ENCODE data around the gene ACHE. TPM values are rescaled to one million over a fixed set of nuclear protein-coding genes. Genes with fewer than 3 reads are reported as not detected.

The ACHE gene
- total and polyA plus RNA-seq, 2 experiments from 2014 or later = not detected

- WGBS, 2 experiments (ENCODE audit: low coverage in 1 of 2, low lambda C conversion rate in 2 of 2, missing lambda C conversion rate in 2 of 2) = 94 to 95% methylated on average over 27 of the region's 27 CpGs
- no peak overlapping the region for H3K9ac ChIP-seq
Observed at GRCh38 chr7:100886142-100886935, 9.3 kb downstream of the ACHE start.

GRCh38 chr7:100885440-100886141, 10.1 kb downstream of the ACHE start:
- Histone ChIP-seq H2AFZ (no peak overlapping the region), H3K9me3 (ENCODE audit: low read depth) (no peaks in the 10 kb centered on the region), H3K36me3 (ENCODE audit: low read depth) (peaks cover 47% of the 10 kb centered on the region), H3K9ac (no peak overlapping the region), H3K4me2 (ENCODE audit: unreplicated experiment) (no peak overlapping the region), H3F3A (ENCODE audit: insufficient read depth) (peaks cover 26% of the 10 kb centered on the region; the same call in 1 of the 2 replicates), H4K20me1 (ENCODE audit: insufficient read depth) (no peaks in the 10 kb centered on the region), H3K27me3 (replicated peaks; ENCODE audit: insufficient read depth) (no peaks in the 10 kb centered on the region), H3K79me2 (ENCODE audit: insufficient read depth) (peaks cover 55% of the 10 kb centered on the region), H3K27ac (no peak overlapping the region), H3K4me1 (ENCODE audit: insufficient read depth) (peaks cover 9% of the 10 kb centered on the region), H3K9me2 (ENCODE audit: insufficient read depth) (no peaks in the 10 kb centered on the region), H3K4me3 (no peak overlapping the region)
- DNase-seq = no peak
- in situ Hi-C loops (cut with MboI) = no loop called here
- TF ChIP-seq EZH2phosphoT487 (IDR thresholded peaks at IDR 0.05; ENCODE audit: insufficient read depth, low read depth) (no peak), EZH2 (IDR thresholded peaks at IDR 0.05; ENCODE audit: insufficient read depth, poor library complexity, severe bottlenecking) (no peak)
- WGBS, 2 experiments (ENCODE audit: low coverage in 1 of 2, low lambda C conversion rate in 2 of 2, missing lambda C conversion rate in 2 of 2) = 84% methylated on average over 21 to 22 of the region's 22 CpGs

More at GRCh38 chr7:100886142-100886935, 9.3 kb downstream of the ACHE start:
- peaks cover 46% of the 10 kb centered on the region for H3K36me3 ChIP-seq (ENCODE audit: low read depth)
- TF ChIP-seq EZH2 (IDR thresholded peaks at IDR 0.05; ENCODE audit: insufficient read depth, poor library complexity, severe bottlenecking) (no peak), EZH2phosphoT487 (IDR thresholded peaks at IDR 0.05; ENCODE audit: insufficient read depth, low read depth) (no peak)
- no peak overlapping the region for H2AFZ ChIP-seq
- no peaks in the 10 kb centered on the region for H3K27me3 ChIP-seq (replicated peaks; ENCODE audit: insufficient read depth)
- H3F3A ChIP-seq (ENCODE audit: insufficient read depth) = peaks cover 27% of the 10 kb centered on the region; the same call in 1 of the 2 replicates
- DNase-seq = no peak
- H3K9me3 ChIP-seq (ENCODE audit: low read depth) = no peaks in the 10 kb centered on the region
- H3K79me2 ChIP-seq (ENCODE audit: insufficient read depth) = peaks cover 48% of the 10 kb centered on the region
- no peak overlapping the region for H3K27ac ChIP-seq
- in situ Hi-C loops (cut with MboI) = no loop called here
- no peaks in the 10 kb centered on the region for H4K20me1 ChIP-seq (ENCODE audit: insufficient read depth)
- peaks cover 11% of the 10 kb centered on the region for H3K4me1 ChIP-seq (ENCODE audit: insufficient read depth)
- H3K9me2 ChIP-seq (ENCODE audit: insufficient read depth) = no peaks in the 10 kb centered on the region
- no peak overlapping the region for H3K4me3 ChIP-seq
- no peak overlapping the region for H3K4me2 ChIP-seq (ENCODE audit: unreplicated experiment)

- 91% methylated on average over 28 to 29 of the region's 29 CpGs for WGBS, 2 experiments (ENCODE audit: low coverage in 1 of 2, low lambda C conversion rate in 2 of 2, missing lambda C conversion rate in 2 of 2)
- Histone ChIP-seq H3K79me2 (ENCODE audit: insufficient read depth) (peaks cover 62% of the 10 kb centered on the region), H4K20me1 (ENCODE audit: insufficient read depth) (no peaks in the 10 kb centered on the region), H3F3A (ENCODE audit: insufficient read depth) (peaks cover 26% of the 10 kb centered on the region; the same call in 1 of the 2 replicates), H3K27me3 (replicated peaks; ENCODE audit: insufficient read depth) (no peaks in the 10 kb centered on the region), H3K4me1 (ENCODE audit: insufficient read depth) (peaks cover 7% of the 10 kb centered on the region; the same call in 1 of the 2 replicates), H3K27ac (no peak overlapping the region), H3K4me2 (ENCODE audit: unreplicated experiment) (no peak overlapping the region), H3K9me2 (ENCODE audit: insufficient read depth) (no peaks in the 10 kb centered on the region), H3K4me3 (no peak overlapping the region), H3K9ac (no peak overlapping the region), H2AFZ (no peak overlapping the region), H3K36me3 (ENCODE audit: low read depth) (peaks cover 47% of the 10 kb centered on the region), H3K9me3 (ENCODE audit: low read depth) (no peaks in the 10 kb centered on the region)
- no peak for TF ChIP-seq EZH2 (IDR thresholded peaks at IDR 0.05; ENCODE audit: insufficient read depth, poor library complexity, severe bottlenecking)
- TF ChIP-seq EZH2phosphoT487 (IDR thresholded peaks at IDR 0.05; ENCODE audit: insufficient read depth, low read depth) = no peak
- no peak for DNase-seq
- in situ Hi-C loops (cut with MboI) = no loop called here
Observed at GRCh38 chr7:100884736-100885439, 10.8 kb downstream of the ACHE start.
